ENCODE data around the gene CHST6.
A peak's percentile ranks its signal among the peaks of the same experiment; 100 is the strongest.
"Not testable (repeated sequence)": the region's sequence is repeated elsewhere in the genome, so short reads cannot be mapped to it uniquely, and the experiment has no call there.

CHST6 gene

DNA sequence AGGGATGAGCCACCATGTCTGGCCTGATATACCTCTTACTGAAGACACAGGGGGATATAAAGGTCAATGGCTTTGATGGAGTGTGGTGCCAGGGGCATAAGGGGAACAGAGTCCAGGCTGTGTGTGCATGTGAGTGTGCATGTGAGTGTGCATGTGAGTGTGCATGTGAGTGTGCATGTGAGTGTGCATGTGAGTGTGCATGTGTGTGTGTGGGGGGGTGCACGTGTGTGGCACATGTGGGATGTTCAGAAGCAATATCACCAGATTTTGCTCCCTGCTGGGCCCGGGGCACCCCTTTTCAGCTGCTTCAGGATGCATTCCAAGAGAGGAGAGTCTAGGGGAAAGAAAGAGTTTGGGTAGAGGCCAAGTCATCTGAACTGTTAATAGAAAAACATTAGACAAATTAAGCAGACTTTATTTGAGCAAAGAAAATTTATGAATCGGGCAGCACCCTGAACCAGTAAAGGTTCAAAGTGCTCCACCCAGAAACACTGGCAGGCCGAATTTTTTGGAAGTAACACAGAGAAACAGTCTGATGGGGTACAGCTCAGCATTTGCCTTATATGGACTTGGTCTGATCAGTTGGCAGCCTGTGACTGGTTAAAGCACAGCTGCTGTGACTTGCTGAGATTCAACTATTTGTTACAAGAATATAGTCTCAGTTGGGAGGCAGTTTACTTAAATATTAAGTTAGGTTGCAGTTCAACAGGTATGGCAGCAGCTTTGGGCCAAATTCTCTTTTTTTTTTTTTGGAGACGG, 31.0 kb upstream of the CHST6 start:
- H3K79me2 ChIP-seq = no peaks in the 10 kb centered on the region
- no peak overlapping the region for H3K27ac ChIP-seq
- no peaks in the 10 kb centered on the region for H3K9me3 ChIP-seq (ENCODE audit: control insufficient read depth, low read length)
- no peak for TF ChIP-seq CTCF (IDR thresholded peaks at IDR 0.05)
- H3K36me3 ChIP-seq (ENCODE audit: control insufficient read depth, insufficient read depth, low read length) = no peaks in the 10 kb centered on the region
- H3K4me2 ChIP-seq (ENCODE audit: low read length) = no peak overlapping the region
- H2AFZ ChIP-seq = no peak overlapping the region
- H3K4me3 ChIP-seq (ENCODE audit: low read depth, low read length) = no peak overlapping the region
- H3K27me3 ChIP-seq (ENCODE audit: control insufficient read depth, insufficient read depth, low read length) = no peaks in the 10 kb centered on the region
- no peaks in the 10 kb centered on the region for H3K4me1 ChIP-seq
- no peak overlapping the region for H3K9ac ChIP-seq

DNA sequence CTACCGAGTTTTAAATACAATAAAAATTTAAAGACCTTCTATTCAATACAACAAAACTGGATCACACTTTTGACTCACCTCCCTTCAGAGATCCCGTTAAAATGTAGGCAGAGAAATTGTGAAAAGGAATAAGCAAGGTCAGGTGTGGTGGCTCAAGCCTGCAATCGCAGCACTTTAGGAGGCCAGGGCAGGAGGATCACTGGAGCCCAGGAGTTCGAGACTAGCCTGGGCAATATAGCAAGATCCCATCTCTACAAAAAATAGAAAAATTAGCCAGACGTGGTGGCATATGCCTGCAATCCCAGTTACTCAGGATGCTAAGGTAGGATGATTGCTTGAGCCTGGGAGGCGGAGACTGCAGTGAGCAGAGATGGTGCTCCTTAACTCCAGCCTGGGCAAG, 23.9 kb upstream of the CHST6 start:
- H2AFZ ChIP-seq = no peak overlapping the region
- H3K9me3 ChIP-seq (ENCODE audit: control insufficient read depth, low read length) = no peaks in the 10 kb centered on the region
- no peak overlapping the region for H3K27ac ChIP-seq
- H3K36me3 ChIP-seq (ENCODE audit: control insufficient read depth, insufficient read depth, low read length) = no peaks in the 10 kb centered on the region
- no peak overlapping the region for H3K4me2 ChIP-seq (ENCODE audit: low read length)
- no peaks in the 10 kb centered on the region for H3K4me1 ChIP-seq
- TF ChIP-seq CTCF (IDR thresholded peaks at IDR 0.05) = no peak
- H3K4me3 ChIP-seq (ENCODE audit: low read depth, low read length) = no peak overlapping the region
- H3K79me2 ChIP-seq = no peaks in the 10 kb centered on the region
- no peaks in the 10 kb centered on the region for H3K27me3 ChIP-seq (ENCODE audit: control insufficient read depth, insufficient read depth, low read length)
- no peak overlapping the region for H3K9ac ChIP-seq

DNA sequence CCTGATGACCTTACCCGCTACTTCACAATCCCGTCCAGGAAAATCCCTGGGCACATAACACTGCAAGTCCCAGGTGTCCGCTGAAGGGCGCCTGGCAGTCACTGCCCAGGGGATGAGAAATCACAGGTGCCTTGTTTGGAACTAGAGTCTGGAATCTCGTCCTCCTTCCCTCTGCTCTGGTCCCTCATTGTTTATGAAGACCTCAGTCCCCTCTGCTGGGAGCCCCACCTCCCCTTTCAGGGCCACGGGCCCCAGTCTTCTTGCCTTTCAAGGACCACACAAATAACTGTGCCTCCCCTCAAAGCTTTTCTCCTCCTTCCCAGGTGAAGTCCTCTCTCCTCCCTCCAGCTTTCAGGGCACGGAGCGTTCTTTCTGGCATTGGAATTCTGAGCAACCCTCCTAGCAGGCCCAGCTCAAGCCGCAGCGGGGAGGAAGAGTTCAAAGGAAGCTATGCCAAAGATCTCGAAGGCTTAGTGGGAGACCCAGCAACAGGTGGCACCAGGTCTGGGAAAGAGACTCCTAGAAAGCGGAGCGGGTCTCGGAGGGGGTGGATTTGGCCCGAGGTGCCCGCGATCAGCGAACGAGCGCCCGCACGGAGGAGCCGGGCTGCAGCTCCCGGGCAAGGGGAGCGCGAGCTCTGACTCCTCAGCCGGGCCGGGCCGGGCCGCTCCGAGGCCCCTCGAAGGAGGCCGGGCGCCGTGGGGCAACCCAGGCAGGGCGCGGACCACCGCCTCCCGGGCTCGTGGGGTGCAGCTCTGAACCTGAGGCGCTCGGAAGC, 21.1 kb upstream of the CHST6 start:
- peak overlapping the region; percentile 79 for H3K4me2 ChIP-seq (ENCODE audit: low read length)
- not testable (repeated sequence) for H3K9ac ChIP-seq; H3K9me3 ChIP-seq (ENCODE audit: control insufficient read depth, low read length); H3K4me1 ChIP-seq; H3K36me3 ChIP-seq (ENCODE audit: control insufficient read depth, insufficient read depth, low read length); H3K79me2 ChIP-seq; H3K27me3 ChIP-seq (ENCODE audit: control insufficient read depth, insufficient read depth, low read length)
- peak overlapping the region; percentile 81 for H2AFZ ChIP-seq
- peak overlapping the region; percentile 79 for H3K4me3 ChIP-seq (ENCODE audit: low read depth, low read length)
- H3K27ac ChIP-seq = peak overlapping the region; percentile 70

- no peaks in the 10 kb centered on the region for H3K79me2 ChIP-seq
- no peaks in the 10 kb centered on the region for H3K4me1 ChIP-seq
- no peak overlapping the region for H3K9ac ChIP-seq
- H3K36me3 ChIP-seq (ENCODE audit: control insufficient read depth, insufficient read depth, low read length) = no peaks in the 10 kb centered on the region
- TF ChIP-seq CTCF (IDR thresholded peaks at IDR 0.05) = no peak
- H2AFZ ChIP-seq = no peak overlapping the region
- no peak overlapping the region for H3K27ac ChIP-seq
- H3K9me3 ChIP-seq (ENCODE audit: control insufficient read depth, low read length) = no peaks in the 10 kb centered on the region
- no peaks in the 10 kb centered on the region for H3K27me3 ChIP-seq (ENCODE audit: control insufficient read depth, insufficient read depth, low read length)
- H3K4me2 ChIP-seq (ENCODE audit: low read length) = no peak overlapping the region
- H3K4me3 ChIP-seq (ENCODE audit: low read depth, low read length) = no peak overlapping the region
Observed at GRCh38 chr16:75514296-75514695, 19.1 kb upstream of the CHST6 start.

GRCh38 chr16:75506574-75506973, 11.3 kb upstream of the CHST6 start:
- H3K4me2 ChIP-seq (ENCODE audit: low read length) = no peak overlapping the region
- H3K36me3 ChIP-seq (ENCODE audit: control insufficient read depth, insufficient read depth, low read length) = no peaks in the 10 kb centered on the region
- no peaks in the 10 kb centered on the region for H3K79me2 ChIP-seq
- H3K4me3 ChIP-seq (ENCODE audit: low read depth, low read length) = no peak overlapping the region
- H3K4me1 ChIP-seq = no peaks in the 10 kb centered on the region
- TF ChIP-seq CTCF (IDR thresholded peaks at IDR 0.05) = no peak
- H3K9me3 ChIP-seq (ENCODE audit: control insufficient read depth, low read length) = no peaks in the 10 kb centered on the region
- no peaks in the 10 kb centered on the region for H3K27me3 ChIP-seq (ENCODE audit: control insufficient read depth, insufficient read depth, low read length)
- H3K9ac ChIP-seq = no peak overlapping the region
- no peak overlapping the region for H3K27ac ChIP-seq
- H2AFZ ChIP-seq = no peak overlapping the region
